NK-92 (cell line): Measurements from ENCODE around the gene STX5.
"Not testable (repeated sequence)": the region's sequence is repeated elsewhere in the genome, so short reads cannot be mapped to it uniquely, and the experiment has no call there.

ENCODE experiments used
- DNase-seq: peaks from one replicate; lab custom pipeline; 2025; ENCODE audit not compliant: unreplicated experiment; lab: John Stamatoyannopoulos, UW

The STX5 gene

DNA sequence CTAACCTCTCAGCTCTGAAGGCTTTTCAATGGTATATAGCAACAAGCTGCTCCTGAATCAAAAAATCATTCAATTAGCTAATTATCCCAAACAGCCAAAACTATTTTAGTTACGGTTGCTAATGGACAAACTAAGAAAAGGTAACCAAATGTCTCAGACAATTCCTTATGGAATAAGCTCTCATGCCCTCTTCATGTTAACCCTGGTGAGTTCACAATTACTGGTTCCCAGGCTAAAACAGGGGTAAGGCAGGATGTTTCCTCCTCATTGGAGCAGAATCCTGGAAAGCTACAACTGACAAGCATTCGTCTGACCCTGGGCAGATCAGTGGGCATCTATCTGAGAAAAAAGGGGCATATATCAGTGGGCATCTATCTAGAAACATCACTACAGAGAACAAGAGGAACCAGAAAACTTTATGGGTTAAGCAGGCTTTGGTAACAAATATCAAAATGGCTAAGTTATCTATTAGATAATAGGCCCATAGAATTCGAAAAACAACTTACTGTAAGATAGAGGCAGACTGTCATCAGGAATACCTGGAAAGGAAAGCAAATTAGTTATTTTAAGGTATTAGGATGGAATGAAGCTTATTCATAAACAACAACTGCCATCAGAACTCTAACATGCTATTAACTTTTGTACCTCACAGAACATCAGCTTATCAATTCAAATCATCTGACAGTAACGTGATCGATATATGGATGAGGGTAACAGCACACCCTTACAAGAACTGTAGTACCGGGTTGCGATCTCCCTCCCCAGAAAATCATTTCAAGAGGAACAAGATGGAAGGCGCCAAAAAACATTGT lies 22.4 kb upstream of the STX5 start:
- no peak for DNase-seq

DNA sequence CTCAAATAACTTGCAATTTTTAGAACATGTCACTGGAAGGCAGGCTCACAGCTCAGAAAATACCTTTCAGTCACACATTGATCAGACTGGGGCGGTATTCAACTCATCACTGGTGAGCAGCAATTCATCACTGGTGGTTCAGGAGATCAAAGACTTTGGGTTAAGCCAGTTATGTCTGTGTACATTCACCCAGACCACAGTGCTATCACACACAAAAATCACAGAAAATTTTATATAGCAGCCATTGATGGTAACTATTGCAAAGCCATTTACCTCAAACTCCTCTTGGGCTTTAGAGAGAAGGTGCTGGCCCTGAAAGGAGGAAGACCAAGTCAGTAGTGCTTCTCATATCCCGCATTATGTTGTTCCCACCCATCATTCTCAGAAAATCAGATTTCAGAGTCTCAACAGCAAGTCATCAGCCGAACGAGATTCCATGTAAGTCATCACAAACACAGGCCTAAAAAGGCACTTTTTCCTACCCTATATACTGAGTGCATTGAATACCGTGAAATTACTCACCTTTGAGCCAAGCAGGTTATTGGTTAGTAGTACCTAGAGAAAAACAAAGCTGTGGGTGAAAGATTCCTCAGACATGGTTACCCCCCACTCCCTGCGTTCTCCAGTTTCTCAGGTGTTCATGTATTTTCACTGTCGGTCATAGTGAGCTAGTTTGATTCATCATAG lies 21.6 kb upstream of the STX5 start:
- DNase-seq, result no peak

DNA sequence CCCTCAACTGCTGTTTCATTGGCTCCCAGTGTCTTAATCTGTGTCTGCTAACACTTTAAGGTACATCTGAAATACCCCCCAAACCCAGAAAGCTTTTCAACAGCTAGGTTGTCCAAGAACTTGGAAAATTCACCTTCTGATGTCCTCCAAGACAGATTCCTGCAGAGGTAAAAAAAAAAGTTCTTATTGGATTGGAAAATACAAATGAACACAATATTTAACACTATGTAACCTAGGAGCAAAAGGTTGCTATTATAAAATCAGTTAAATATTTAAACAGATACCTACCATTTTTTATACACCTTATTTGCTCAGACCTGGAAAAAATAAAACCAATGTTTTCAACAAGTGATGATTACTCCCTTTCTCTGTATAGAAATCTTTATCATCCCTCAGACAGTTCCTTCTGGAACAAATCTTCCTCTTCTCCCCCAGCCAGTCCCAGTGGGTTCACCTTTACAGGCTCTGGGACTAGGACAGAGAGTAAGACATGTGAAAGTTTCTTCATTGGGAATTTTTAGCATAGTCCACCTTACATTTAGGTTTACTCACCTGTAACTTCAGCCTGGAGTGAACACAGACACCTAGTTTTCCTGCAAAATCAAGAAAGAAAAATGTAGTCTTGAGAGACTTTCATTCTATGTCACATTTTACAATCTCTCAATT lies 20.8 kb upstream of the STX5 start:
- no peak for DNase-seq

DNA sequence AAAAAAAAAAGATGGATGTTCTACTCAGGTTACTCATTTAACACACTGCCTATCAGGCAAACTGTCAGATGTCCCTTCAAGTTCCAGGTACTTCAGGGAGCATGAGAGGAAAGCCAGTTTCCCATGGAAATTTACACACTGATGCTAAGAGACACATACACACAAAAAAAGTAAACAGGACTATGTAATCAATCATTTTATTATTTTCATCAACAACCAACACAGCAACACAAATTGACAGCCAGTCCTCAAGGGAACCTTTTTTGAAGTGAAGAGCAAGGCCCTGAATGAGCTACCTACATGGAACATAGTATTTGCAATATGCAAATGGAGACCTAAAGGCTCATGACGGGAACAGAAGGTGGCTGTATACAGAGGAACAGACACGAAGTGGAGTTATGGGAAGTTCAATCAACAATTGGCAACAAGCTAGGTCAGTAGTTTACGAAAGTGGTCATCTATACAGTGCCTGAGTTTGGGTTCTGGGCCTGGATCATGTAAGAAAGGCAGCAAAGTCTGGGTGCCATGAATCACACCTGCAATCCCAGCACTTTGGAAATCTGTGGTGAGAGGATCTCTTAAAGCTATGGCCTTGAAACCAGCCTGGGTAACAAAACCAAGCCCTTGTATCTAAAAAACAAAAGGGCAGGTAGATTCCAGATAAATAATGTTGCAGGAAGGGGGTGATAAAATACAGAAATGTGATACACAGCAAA lies 20.1 kb upstream of the STX5 start:
- no peak for DNase-seq

DNA sequence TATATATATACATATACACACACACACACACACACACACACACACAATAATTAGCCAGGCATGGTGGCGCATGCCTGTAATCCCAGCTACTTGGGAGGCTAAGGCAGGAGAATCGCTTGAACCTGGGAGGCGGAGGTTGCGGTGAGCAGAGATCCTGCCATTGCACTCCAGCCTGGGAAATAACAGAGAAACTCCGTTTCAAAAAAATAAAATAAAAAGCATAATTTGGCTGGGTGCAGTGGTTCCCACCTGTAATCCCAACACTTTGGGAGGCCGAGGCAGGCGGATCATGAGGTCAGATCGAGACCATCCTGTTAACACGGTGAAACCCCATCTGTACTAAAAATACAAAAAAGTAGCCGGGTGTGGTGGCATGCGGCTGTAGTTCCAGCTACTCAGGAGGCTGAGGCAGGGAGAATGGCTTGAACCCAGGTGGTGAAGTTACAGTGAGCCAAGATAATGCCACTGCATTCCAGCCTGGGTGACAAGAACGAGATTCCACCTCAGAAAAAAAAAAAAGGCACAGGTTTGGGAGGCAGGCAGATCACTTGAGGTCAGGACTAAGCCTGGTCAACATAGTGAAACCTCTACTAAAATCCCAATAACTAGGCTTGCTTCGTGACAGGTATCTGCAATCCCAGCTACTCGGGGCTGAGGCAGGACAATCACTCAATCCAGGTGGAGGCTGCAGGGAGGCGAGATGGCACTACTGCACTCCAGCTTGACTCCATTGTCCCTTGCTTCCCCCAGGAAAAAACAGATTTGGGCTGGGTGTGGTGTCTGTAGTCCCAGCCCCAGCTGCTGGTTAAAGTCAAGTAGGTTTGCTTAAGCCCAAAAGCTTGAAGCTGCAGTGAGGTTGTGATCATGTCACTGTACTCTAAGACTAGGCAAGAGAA lies 19.3 kb upstream of the STX5 start:
- no peak for DNase-seq

DNA sequence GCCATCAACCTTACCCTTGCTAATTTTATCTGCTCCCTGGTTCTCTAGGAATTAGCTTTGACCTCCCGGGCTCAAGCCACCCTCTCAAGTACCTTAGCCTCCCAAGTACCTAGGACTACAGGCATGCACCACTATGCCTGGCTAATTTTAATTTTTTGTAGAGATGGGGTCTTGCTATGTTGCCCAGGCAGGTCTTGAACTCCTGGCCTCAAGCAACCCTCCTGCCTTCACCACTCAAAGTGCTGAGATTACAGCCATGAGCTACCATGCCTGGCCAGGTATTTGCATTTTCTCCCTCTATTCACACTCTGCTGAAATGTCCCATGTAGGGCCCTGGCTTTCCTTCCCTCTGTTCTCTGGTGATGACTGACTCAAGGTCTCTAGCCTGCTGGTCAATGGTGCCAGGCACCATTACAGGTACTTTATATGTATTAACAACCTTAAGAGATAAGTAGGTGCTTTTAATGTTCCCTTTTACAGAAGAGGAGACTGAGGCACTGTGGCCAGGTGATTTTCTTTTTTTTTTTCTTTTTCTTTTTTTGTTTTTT lies 16.0 kb upstream of the STX5 start:
- DNase-seq, result no peak

DNA sequence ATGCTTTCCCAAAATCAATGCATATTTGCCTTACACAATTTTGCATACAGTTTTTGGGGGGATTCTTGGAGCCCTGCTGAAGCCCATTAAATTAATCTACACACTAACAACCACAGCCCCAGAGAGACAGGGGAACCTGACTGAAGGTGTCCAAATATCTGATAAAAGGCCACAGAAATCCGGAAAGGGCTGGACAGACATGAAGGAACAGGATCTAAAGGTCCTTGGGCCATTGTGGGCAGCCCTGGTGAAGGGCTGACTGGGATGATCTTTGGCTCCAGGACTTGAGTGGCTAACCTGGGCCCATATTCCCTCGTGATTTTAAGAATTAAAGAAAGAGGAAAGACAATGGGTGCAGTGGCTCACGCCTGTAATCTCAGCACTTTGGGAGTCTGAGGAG lies 14.3 kb upstream of the STX5 start:
- DNase-seq, result no peak

DNA sequence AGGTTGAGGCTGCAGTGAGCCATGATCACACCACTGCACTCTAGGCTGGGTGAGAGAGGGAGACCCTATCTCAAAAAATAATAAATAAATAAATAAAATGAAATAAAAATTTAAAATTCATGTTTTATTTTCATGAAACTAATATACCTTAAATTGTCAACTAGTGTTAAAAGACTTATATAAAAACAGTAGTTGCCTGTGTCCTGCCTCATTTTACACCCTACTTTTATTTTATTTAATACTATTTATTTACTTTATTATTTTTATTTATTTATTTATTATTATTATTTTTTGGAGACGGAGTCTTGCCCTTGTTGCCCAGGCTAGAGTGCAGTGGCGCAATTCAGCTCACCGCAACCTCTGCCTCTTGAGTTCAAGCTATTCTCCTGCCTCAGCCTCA lies 12.3 kb upstream of the STX5 start:
- DNase-seq, result no peak

DNA sequence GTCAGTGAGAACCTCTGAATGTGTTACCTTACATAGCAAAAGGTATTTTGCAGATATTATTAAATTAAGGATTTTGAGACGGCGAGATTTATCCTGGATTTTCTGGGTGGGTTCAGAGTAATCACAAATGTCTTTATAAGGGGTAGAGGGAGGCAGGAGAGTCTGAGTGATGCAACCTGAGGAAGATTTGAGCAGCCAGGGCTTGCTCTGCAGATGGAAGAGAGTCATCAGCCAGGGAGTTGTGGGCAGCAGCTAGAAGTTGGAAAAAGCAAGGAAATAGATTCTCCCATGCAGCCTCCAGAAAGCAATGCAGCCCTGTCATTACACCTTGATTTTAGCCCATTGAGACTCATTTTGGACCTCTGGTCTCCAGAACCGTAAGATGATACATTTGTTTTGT lies 11.6 kb upstream of the STX5 start:
- no peak for DNase-seq

DNA sequence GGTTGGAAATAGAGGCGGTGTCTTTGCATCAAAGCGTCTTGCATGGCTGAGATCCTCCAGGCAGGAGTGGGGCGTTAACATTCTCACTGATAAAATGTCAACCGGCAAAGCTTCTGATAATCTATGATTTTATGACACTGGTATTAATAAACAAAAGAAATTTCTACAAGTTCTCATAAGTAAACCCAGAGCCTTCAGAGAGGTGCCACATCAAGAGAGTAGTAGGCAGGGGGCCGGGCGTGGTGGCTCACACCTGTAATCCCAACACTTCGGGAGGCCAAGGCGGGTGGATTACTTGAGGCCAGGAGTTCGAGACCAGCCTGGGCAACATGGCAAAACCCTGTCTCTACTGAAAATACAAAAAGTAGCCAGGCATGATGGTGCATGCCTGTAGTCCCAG lies 11.0 kb upstream of the STX5 start:
- not testable (repeated sequence) for DNase-seq

DNA sequence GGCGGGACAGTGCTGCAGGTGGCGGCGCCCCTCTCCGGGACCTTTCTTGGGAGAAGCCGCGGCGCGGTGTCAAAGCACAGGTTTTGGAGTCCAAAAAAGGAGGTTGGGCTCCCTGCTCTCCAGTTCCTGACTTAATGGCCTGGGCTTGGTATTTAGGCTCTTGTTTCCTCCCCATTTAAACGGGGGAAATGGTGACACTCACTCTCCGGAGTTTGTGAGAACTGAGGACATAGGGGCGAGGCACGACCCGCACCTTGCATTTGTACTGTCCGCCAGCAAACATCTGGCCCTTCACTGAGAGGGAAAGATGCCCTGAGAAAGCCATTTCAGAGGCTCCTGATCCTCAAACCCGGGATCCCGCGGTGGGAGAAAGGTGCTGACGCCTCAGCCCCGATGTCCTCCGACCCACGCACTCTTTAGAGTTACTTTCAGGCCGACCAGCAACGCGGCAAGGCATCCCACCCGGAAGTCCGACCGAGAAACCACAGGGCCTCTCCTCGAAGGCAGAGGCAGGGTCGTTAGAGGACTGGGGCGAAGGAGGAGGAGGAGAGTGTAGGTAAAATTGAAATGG lies 10.4 kb upstream of the STX5 start:
- no peak for DNase-seq

DNA sequence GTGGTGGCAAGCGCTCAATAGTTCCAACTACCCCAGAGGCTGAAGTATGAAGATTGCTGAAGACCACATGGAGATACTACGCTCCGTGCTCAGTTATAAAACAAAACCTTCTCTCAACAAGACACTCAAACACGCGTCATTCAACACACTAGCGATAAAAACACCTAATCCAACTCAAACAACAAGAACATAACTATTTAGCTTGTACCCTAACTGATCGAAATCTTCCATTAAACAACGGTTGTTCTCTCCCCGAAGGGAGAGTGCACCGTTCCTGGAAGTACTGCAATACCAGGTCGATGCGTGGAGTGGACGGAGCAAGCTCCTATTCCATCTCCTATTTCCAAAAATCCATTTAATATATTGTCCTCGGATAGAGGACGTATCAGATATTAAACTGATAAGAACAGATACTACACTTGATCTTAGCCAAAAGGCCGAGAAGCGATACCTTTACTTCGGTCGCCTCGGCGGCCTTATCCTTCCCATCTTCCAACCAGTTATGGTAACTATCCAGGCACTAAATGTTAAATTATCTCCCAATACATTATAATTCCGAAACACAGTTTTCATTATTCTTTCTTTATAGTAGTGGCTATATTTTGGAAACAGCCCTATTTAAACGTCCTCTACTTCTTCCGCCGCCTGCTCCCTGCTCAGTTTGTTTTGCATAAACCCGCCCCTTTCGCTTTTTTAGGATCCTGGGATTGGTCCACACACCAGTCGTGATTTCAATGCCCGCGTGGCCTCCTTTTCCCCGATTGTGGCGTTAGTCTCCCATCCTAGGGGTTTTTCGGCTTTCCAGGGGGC lies 9.7 kb upstream of the STX5 start:
- no peak for DNase-seq

DNA sequence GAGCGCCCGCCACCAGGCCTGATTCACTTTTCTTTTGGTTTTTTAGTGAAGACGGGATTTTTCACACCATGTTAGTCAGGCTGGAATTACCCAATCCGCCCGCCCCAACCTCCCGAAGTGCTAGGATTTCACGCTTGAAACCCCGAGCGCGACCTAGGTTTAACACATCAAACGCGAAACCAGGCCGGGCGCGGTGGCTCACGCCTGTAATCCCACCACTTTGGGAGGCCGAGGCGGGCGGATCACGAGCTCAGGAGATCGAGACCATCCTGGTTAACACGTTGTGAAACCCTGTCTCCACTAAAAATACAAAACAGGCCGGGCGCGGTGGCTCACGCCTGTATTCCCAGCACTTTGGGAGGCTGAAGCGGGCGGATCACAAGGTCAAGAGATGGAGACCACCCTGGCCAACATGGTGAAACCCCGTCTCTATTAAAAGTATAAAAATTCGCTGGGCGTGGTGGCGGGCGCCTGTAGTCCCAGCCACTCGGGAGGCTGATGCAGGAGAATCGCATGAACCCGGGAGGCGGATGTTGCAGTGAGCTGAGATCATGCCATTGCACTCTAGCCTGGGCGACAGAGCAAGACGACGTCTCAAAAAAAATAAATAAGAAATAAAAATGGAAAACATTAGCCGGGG lies 9.0 kb upstream of the STX5 start:
- DNase-seq, result not testable (repeated sequence)

DNA sequence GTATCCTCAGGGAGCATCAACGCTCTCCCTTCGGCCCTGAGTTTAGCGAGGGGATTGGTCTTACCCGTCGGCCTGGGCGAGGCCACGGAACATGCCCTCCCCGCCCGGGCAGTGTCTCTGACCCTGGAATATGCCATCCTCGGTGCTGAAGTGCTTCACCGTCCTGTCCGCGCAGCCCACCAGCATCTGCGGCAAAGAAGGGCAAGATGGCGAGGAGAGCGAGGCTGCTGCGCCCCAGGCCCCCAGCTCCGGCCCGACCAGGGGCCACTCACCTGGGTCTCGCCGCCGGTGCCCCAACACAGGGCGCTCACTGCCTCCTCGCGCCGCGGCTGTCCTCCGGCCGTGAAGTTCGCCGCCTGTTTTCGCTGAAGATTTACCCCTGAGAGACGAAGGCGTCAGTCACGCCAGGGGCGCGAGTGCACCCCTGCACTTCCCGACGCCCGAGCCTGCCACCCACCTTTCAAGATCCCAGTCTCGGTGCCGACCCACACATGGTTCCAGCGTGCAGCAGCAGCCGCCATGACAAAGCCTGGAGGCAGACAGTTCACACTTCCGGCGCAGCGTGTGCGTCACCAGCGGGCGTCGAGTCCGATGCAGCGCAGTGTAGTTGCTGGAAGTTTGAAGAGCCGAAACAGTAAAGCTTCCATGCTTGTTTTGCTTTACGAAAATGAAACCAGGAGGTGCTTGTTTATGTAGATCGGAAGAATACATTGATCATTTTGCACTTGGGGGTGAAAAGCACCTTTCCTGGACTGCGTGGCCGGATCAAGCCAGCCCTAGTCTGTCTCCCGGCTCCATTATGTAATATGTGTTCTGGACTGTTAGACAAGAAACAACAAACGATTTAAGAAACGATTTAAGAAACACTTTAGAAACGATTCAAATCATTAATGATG lies 7.4 kb upstream of the STX5 start, which contains the start of gene WDR74:
Gene WDR74, minus strand, starts transcription at position 541 of the 896 bp plus-strand sequence. Its CDS starts 20 bp downstream, at position 521.
- peak; percentile 50 for DNase-seq

DNA sequence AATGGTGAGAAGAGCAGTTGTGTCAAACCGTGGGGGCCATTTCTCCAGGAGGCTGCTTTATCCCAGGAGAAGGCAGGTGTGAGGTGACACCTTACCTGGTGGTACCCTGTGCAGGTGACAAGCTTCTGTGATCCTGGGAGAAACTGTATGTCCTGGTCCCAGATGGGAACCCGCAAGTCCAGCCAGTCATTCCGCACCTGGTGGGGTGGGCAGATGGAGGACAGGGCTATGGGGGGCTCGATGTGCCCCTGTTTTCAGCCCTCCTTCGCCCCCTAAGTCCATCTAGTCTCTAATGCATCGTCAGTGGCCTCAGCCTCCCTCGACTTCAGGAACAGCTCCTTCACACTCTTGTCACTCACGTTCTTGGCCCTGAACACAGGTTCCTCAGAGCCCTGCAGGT lies 3.5 kb upstream of the STX5 start:
- no peak for DNase-seq

DNA sequence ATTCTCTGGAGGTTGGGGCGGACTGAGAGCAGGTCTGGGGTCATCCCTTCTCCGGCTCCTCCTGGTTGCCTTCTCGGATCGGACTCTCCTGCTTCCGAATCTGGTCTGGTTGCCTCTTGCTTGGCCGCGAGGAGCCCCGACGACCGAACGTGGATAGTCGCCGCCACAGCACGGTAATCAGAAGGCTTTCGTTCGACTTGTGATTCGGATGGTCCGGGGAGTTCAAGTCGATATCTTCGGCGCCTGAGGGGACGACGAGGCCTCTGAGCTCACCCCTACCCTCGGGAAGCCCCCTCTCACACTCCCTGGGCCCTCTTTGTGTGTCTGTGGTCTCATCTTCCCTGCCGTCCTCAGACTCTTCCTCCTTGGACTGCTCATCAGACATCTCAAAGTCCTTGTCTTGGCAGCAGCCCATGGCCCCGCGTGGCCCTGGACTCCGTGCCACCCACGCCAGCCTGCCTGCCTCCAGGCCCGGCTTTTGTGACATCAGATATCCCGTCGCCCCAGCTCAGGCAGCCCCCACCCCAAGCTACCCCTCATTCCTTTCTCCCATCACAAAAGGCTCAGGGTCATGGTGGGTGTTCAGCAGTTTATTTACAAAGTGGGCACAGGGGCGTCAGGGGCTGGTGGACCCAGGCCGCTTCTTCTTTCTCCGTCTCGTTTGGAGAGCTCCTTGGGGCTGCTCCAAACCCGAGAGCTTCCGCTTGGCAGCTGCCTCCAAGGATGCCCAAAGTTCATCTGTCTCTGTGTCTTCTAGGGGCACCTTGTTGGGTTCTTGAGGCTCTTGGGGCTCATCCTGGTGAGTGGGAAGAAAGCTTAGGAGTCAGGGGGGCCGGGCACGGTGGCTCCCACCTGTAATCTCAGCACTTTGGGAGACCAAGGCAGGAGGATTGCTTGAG lies 734 bp upstream of the STX5 start, which contains the start of gene TEX54:
Gene TEX54, minus strand, starts transcription at position 506 of the 899 bp plus-strand sequence.
- DNase-seq, result no peak
